AG09319 (cell line): ENCODE data around the gene CBFB.
A peak's percentile ranks its signal among the peaks of the same experiment; 100 is the strongest.
"Not testable (repeated sequence)": the region's sequence is repeated elsewhere in the genome, so short reads cannot be mapped to it uniquely, and the experiment has no call there.

Experiments used
- DNase-seq: peaks from one replicate; pipeline ENCODE4 v3.0.0-alpha.2; 2010; ENCODE audit warnings: low read depth; ENCODE audit errors: extremely low read depth
- TF ChIP-seq, protein P1 (sequence below): IDR thresholded peaks from 2 replicates; pipeline ENCODE4 v1.5.1; 2011; ENCODE audit warnings: low read depth, mild to moderate bottlenecking, inconsistent platforms, low read length, moderate library complexity

The CBFB gene

GRCh38 chr16:67028696-67029253, at the start of gene CBFB:
CBFB (plus strand) TSS chr16:67029149; CDS start chr16:67029408, 259 bp downstream.
- TF ChIP-seq, protein P1, sequence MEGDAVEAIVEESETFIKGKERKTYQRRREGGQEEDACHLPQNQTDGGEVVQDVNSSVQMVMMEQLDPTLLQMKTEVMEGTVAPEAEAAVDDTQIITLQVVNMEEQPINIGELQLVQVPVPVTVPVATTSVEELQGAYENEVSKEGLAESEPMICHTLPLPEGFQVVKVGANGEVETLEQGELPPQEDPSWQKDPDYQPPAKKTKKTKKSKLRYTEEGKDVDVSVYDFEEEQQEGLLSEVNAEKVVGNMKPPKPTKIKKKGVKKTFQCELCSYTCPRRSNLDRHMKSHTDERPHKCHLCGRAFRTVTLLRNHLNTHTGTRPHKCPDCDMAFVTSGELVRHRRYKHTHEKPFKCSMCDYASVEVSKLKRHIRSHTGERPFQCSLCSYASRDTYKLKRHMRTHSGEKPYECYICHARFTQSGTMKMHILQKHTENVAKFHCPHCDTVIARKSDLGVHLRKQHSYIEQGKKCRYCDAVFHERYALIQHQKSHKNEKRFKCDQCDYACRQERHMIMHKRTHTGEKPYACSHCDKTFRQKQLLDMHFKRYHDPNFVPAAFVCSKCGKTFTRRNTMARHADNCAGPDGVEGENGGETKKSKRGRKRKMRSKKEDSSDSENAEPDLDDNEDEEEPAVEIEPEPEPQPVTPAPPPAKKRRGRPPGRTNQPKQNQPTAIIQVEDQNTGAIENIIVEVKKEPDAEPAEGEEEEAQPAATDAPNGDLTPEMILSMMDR = no peak

DNA sequence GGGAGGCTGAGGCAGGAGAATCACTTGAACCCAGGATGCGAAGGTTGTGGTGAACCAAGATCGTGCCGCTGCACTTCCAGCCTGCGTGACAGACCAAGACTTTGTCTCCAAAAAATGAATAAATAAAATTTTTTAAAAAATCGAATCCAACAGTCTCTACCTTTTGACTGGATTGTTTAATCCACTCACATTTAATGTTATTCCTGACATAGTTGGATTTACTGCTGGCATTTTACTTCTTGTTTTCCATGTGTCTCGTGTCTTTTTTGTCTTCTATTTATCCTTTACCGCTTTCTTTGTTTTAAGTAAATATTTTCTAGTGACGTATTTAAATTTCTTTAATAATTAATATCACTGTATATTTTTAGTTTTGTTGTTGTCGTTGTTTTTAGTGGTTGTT, 45.9 kb upstream of the CBFB start:
- TF ChIP-seq, protein P1 = no peak

More at GRCh38 chr16:67028696-67029253, at the start of gene CBFB:
- DNase-seq = peak; percentile 85

DNA sequence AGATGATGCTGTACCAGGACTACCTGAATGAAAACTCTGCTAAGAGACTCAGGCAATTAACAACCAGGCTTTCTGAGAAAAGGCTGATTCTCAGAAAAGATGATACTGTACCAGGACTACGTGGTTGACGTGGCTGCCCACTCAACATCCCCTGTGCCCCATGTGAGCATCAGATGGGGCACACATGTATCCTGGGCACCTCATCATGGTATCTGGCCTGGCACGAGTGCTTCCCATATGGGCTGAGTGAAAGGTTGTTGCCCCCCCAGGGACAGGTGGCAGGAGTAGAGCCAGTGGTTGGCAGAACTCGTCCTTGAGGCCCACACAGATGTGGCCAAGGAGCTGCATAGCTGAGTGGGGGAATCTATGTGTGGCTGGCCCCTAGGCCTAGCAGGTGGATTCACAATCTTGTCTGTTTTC, 44.0 kb upstream of the CBFB start:
- TF ChIP-seq, protein P1 = no peak
- DNase-seq = no peak

More for the DNA sequence above, 45.9 kb upstream of the CBFB start:
- no peak for DNase-seq

DNA sequence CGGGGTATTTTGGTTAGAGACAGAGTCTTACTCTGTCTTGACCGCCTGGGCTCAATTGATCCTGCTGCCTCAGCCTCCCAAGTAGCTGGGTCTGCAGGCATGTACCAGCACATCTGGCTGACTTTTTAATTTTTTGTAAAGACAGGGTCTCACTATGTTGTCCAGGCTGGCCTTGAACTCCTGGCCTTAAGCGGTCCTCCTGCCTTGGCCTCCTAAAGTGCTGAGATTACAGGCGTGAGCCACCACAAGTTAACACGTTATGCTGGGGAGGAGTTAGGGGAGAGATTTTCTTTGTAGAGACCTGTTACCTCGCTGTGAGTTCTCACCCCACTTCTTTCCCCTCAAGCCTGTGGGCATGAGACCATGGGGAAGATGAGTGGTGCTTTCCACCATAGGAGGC, 42.4 kb upstream of the CBFB start:
- TF ChIP-seq, protein P1 = no peak
- DNase-seq = no peak

DNA sequence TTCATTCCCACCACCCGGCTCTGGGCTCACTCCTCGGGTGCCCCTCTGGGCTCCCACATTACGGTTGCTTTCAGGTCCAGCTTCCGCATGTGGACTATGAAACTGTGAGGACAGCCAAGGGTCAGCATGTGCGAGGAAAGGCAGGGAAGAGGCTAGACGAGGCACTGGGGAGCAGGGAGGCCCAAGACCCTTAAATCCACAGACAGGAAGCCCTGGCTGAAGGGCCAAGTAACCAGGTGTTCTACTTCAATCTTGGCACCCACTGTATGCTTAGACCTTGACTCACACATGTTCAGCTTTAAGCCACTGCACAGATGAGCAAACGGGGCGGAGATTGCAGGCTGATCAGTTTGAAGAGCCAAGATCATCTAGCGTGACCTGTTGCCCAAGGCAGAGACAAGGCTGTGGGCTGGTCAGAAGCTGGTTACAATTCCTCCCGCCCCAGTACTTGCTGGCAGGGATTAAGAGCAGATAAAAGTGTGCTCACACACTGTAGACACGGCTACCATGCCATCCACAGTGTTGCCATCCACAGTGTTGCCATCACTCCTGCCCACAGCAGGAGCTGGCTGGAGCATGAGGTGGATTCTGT, 40.7 kb upstream of the CBFB start, which contains the start of gene CES4A:
Gene CES4A (plus strand): TSS at position 393 of the 592 bp plus-strand sequence. CDS start 184 bp downstream, at position 577.
- DNase-seq = peak; percentile 68
- TF ChIP-seq, protein P1 = no peak

- TF ChIP-seq, protein P1 = no peak
- DNase-seq = no peak
Measured at GRCh38 chr16:66991545-66992077, 37.3 kb upstream of the CBFB start.

- DNase-seq = not testable (repeated sequence)
Measured at GRCh38 chr16:66993558-66993957, 35.4 kb upstream of the CBFB start.
